H9 (cell line): Measurements from ENCODE around the gene B3GLCT. TPM values are rescaled to one million over a fixed set of nuclear protein-coding genes. Genes with fewer than 3 reads are reported as not detected.

Experiments
- DNase-seq: peaks from one replicate; pipeline ENCODE4 v3.0.0-alpha.2; 2017
- H2AFZ ChIP-seq: one replicate; pipeline ENCODE4 v1.6.1; 2013; ENCODE audit warnings: mild to moderate bottlenecking, low read length, control low read depth, moderate library complexity
- H2AK5ac ChIP-seq: 2 replicates; pipeline ENCODE4 v1.6.1; 2013; ENCODE audit warnings: low read length, control low read depth, mixed read lengths; ENCODE audit not compliant: insufficient read length
- H2BK120ac ChIP-seq: one replicate; pipeline ENCODE4 v1.6.1; 2013; ENCODE audit warnings: low read depth, mild to moderate bottlenecking, low read length, control low read depth, inconsistent platforms; ENCODE audit not compliant: poor library complexity, severe bottlenecking
- H2BK12ac ChIP-seq: 2 replicates; pipeline ENCODE4 v1.6.1; 2013; ENCODE audit warnings: low read length, control low read depth, mixed read lengths, low read depth; ENCODE audit not compliant: insufficient read length
- H2BK15ac ChIP-seq: 2 replicates; pipeline ENCODE4 v1.6.1; 2013; ENCODE audit warnings: low read depth, low read length, control low read depth
- H2BK20ac ChIP-seq: one replicate; pipeline ENCODE4 v1.6.1; 2013; ENCODE audit warnings: low read depth, mild to moderate bottlenecking, low read length, control low read depth, inconsistent platforms; ENCODE audit not compliant: poor library complexity, severe bottlenecking
- H2BK5ac ChIP-seq: 2 replicates; pipeline ENCODE4 v1.6.1; 2013; ENCODE audit warnings: low read length, control low read depth, mixed read lengths; ENCODE audit not compliant: insufficient read length
- H3K14ac ChIP-seq: 2 replicates; pipeline ENCODE4 v1.6.1; 2013; ENCODE audit warnings: low read length, control low read depth; ENCODE audit not compliant: insufficient read depth
- H3K18ac ChIP-seq: 2 replicates; pipeline ENCODE4 v1.6.1; 2013; ENCODE audit warnings: low read depth, mild to moderate bottlenecking, mixed read lengths, low read length, control low read depth; ENCODE audit not compliant: insufficient read length
- H3K23ac ChIP-seq: 2 replicates; pipeline ENCODE4 v1.6.1; 2013; ENCODE audit warnings: low read length, control low read depth, mixed read lengths, low read depth; ENCODE audit not compliant: insufficient read length
- H3K23me2 ChIP-seq: 2 replicates; pipeline ENCODE4 v1.6.1; 2013; ENCODE audit warnings: low read depth, mild to moderate bottlenecking, mixed read lengths, low read length, control low read depth; ENCODE audit not compliant: insufficient read length, poor library complexity, severe bottlenecking
- H3K27ac ChIP-seq: 2 replicates; pipeline ENCODE4 v1.5.1; 2013; ENCODE audit warnings: low read length, control low read depth, mixed read lengths, low read depth; ENCODE audit not compliant: insufficient read length
- H3K27me3 ChIP-seq: 2 replicates; pipeline ENCODE4 v1.6.1; 2013; ENCODE audit warnings: low read length, control low read depth, inconsistent platforms; ENCODE audit not compliant: insufficient read depth
- H3K4ac ChIP-seq: 2 replicates; pipeline ENCODE4 v1.6.1; 2013; ENCODE audit warnings: low read depth, mild to moderate bottlenecking, control low read depth, inconsistent platforms, low read length, moderate library complexity
- H3K4me1 ChIP-seq: 2 replicates; pipeline ENCODE4 v1.6.1; 2013; ENCODE audit warnings: low read length, control low read depth, inconsistent platforms; ENCODE audit not compliant: insufficient read depth
- H3K4me2 ChIP-seq: 2 replicates; pipeline ENCODE4 v1.6.1; 2013; ENCODE audit warnings: low read length, control low read depth, mixed read lengths; ENCODE audit not compliant: insufficient read length, insufficient read depth
- H3K56ac ChIP-seq: 2 replicates; pipeline ENCODE4 v1.6.1; 2013; ENCODE audit warnings: low read depth, mild to moderate bottlenecking, mixed read lengths, low read length, control low read depth; ENCODE audit not compliant: insufficient read length
- H3K79me1 ChIP-seq: 2 replicates; pipeline ENCODE4 v1.6.1; 2013; ENCODE audit warnings: low read depth, mild to moderate bottlenecking, moderate library complexity, low read length, control low read depth, inconsistent platforms; ENCODE audit not compliant: insufficient read depth, poor library complexity, severe bottlenecking
- H3K79me2 ChIP-seq: 2 replicates; pipeline ENCODE4 v1.6.1; 2013; ENCODE audit warnings: low read length, control low read depth, inconsistent platforms; ENCODE audit not compliant: insufficient read depth
- H3K9ac ChIP-seq: 2 replicates; pipeline ENCODE4 v1.6.1; 2013; ENCODE audit warnings: low read length, control low read depth, mixed read lengths; ENCODE audit not compliant: insufficient read length; ENCODE audit errors: extremely low read depth
- H3K9me3 ChIP-seq: one replicate; pipeline ENCODE4 v1.6.1; 2013; ENCODE audit warnings: low read depth, low read length, inconsistent platforms; ENCODE audit not compliant: control insufficient read depth
- H3T11ph ChIP-seq: one replicate; pipeline ENCODE4 v1.6.1; 2013; ENCODE audit warnings: mild to moderate bottlenecking, low read length, control low read depth, inconsistent platforms
- H4K20me1 ChIP-seq: one replicate; pipeline ENCODE4 v1.6.1; 2013; ENCODE audit not compliant: control insufficient read depth, insufficient read length, insufficient read depth
- H4K5ac ChIP-seq: 2 replicates; pipeline ENCODE4 v1.6.1; 2013; ENCODE audit warnings: low read depth, mild to moderate bottlenecking, mixed read lengths, low read length, control low read depth; ENCODE audit not compliant: insufficient read length
- H4K8ac ChIP-seq: replicated peaks from 2 replicates; pipeline ENCODE4 v1.6.1; 2013; ENCODE audit warnings: low read length, control low read depth, mixed read lengths, low read depth; ENCODE audit not compliant: insufficient read length
- H4K91ac ChIP-seq: 2 replicates; pipeline ENCODE4 v1.6.1; 2013; ENCODE audit warnings: low read depth, mild to moderate bottlenecking, moderate library complexity, mixed read lengths, low read length, control low read depth; ENCODE audit not compliant: insufficient read length
- H3K27ac Mint-ChIP-seq, 3 experiments: 2 replicates in 2 of 3; 3 replicates in 1 of 3; pipeline ENCODE4 v1.8.0; 2020 to 2021; ENCODE audit warnings: mixed read lengths in 3 of 3, mild to moderate bottlenecking in 1 of 3, moderate library complexity in 1 of 3
- H3K27me3 Mint-ChIP-seq: 2 replicates; pipeline ENCODE4 v1.8.0; 2021; ENCODE audit warnings: low read depth, mild to moderate bottlenecking, moderate library complexity, mixed read lengths
- H3K36me3 Mint-ChIP-seq, 3 experiments: 2 replicates in 2 of 3; 3 replicates in 1 of 3; pipeline ENCODE4 v1.8.0; 2020 to 2021; ENCODE audit warnings: low read depth in 3 of 3, mixed read lengths in 3 of 3; ENCODE audit not compliant: insufficient read depth in 1 of 3
- H3K4me1 Mint-ChIP-seq, 2 experiments: 2 replicates each; pipeline ENCODE4 v1.8.0; 2020; ENCODE audit warnings: mixed read lengths in 2 of 2
- H3K4me3 Mint-ChIP-seq, 2 experiments: 2 replicates in 1 of 2; 3 replicates in 1 of 2; pipeline ENCODE4 v1.8.0; 2020 to 2021; ENCODE audit warnings: mild to moderate bottlenecking in 2 of 2, mixed read lengths in 2 of 2, moderate library complexity in 1 of 2
- H3K9me3 Mint-ChIP-seq, 2 experiments: 2 replicates in 1 of 2; 3 replicates in 1 of 2; pipeline ENCODE4 v1.8.0; 2020; ENCODE audit warnings: mild to moderate bottlenecking in 2 of 2, mixed read lengths in 2 of 2, moderate library complexity in 1 of 2
- CTCF ChIP-seq: fragments of 200-600 bp; sonication (generic); conservative IDR thresholded peaks from 3 replicates; pipeline ENCODE4 v1.8.0; 2021; ENCODE audit warnings: antibody characterized with exemption, mild to moderate bottlenecking
- WGBS: extraction: QIAGEN DNeasy Blood & Tissue Kit; methylation state at CpG from one replicate; pipeline ENCODE4 v1.1.7; 2013; ENCODE audit warnings: missing lambda C conversion rate, low lambda C conversion rate, mixed read lengths; ENCODE audit not compliant: insufficient read length; ENCODE audit errors: extremely low coverage; 5-methylcytosine and 5-hydroxymethylcytosine counted together
- total RNA-seq: library from RNA; stranded (reverse); gene quantifications from 2 replicates; pipeline ENCODE4 v1.2.1, GENCODE V29; 2021

The B3GLCT gene
- total RNA-seq, 1 experiment from 2014 or later = 5.4 TPM

- Mint-ChIP-seq H3K27ac (no peak overlapping the region), H3K4me1 (peaks cover 9 to 21% of the 10 kb centered on the region in 2 experiments), H3K36me3 (peaks cover 0 to 8% (median 0%) of the 10 kb centered on the region in 3 experiments; a peak in 3 of 7 replicates), H3K4me3 (no peak overlapping the region), H3K9me3 (peaks cover 4 to 5% of the 10 kb centered on the region in 2 experiments; a peak in 3 of 5 replicates), H3K27me3 (no peaks in the 10 kb centered on the region)
- H2BK5ac ChIP-seq = no peak overlapping the region
- TF ChIP-seq CTCF = no peak; the same call in 2 of the 3 replicates
- no peak overlapping the region for H3K27ac ChIP-seq
- H3K27me3 ChIP-seq = no peaks in the 10 kb centered on the region
- no peak overlapping the region for H3K9ac ChIP-seq
- H2AK5ac ChIP-seq = no peak overlapping the region
- H3K56ac ChIP-seq = no peak overlapping the region
- H3K23ac ChIP-seq = no peak overlapping the region
- no peaks in the 10 kb centered on the region for H4K20me1 ChIP-seq
- H4K91ac ChIP-seq = no peak overlapping the region
- H3K4me1 ChIP-seq = peaks cover 4% of the 10 kb centered on the region; the same call in 1 of the 2 replicates
- no peak overlapping the region for H2BK15ac ChIP-seq
- H3K79me1 ChIP-seq = no peaks in the 10 kb centered on the region
- no peak overlapping the region for H2BK20ac ChIP-seq
- no peak overlapping the region for H3K14ac ChIP-seq
- H3K4ac ChIP-seq = no peak overlapping the region
- H4K8ac ChIP-seq = no peak overlapping the region
- H3K4me2 ChIP-seq = no peak overlapping the region
- no CpG with 5 or more reads among the region's 3 CpGs for WGBS
- no peak overlapping the region for H3T11ph ChIP-seq
- DNase-seq = no peak
- H2BK120ac ChIP-seq = no peak overlapping the region
- H2AFZ ChIP-seq = no peak overlapping the region
- no peaks in the 10 kb centered on the region for H3K23me2 ChIP-seq
- no peaks in the 10 kb centered on the region for H3K79me2 ChIP-seq
- no peak overlapping the region for H2BK12ac ChIP-seq
- no peak overlapping the region for H4K5ac ChIP-seq
- no peak overlapping the region for H3K18ac ChIP-seq
- H3K9me3 ChIP-seq = no peaks in the 10 kb centered on the region
These were observed 25.8 kb upstream of the B3GLCT start for GRCh38 chr13:31174018-31174417.
